Activated effector memory CD4-positive, alpha-beta T cell treated with Interleukin-2 at 50 U/mL for 16 hours (primary cell): ENCODE data around the gene GARS1.
"Not testable (repeated sequence)": the region's sequence is repeated elsewhere in the genome, so short reads cannot be mapped to it uniquely, and the experiment has no call there.

Experiments used
- DNase-seq: peaks from one replicate; pipeline ENCODE4 v3.0.0-alpha.2; 2020

GARS1 gene

DNA sequence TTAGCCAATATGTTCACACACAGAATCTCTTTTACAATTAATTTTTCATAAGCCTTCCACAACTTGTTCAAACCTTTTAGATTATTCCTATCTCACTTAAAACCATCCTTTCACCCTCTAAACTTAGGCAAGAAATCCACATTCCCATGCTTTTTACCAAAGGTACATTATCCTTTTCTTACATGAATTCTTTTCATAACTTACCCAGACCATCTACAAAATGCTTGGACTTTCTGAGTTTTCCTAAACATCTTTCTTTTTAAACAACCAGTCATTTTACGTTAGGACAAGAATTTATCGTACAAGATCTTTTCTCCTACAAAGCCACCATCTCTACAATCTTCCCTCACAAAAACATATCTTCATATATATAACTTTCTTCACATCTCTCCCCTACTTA, 18.8 kb upstream of the GARS1 start:
- DNase-seq, result no peak

DNA sequence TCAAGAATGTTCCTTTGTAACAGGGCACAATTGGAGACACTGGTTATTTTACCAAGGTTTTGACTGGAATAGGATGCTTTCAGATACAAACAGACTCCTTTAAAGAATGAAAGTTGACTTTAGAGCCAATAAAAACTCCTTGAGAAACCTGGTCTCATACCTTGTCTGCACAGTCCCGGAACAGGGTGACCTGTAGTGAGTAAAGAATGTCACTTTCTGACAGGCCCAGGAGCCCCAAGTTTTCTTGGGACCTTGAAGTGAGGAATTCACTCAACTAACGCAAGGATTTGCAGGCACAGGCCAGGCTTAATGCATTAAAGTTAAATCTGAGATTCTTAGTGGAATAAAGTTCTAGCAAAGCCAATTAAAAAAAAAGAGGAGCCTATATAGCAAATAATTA, 11.5 kb upstream of the GARS1 start:
- DNase-seq, result no peak

DNA sequence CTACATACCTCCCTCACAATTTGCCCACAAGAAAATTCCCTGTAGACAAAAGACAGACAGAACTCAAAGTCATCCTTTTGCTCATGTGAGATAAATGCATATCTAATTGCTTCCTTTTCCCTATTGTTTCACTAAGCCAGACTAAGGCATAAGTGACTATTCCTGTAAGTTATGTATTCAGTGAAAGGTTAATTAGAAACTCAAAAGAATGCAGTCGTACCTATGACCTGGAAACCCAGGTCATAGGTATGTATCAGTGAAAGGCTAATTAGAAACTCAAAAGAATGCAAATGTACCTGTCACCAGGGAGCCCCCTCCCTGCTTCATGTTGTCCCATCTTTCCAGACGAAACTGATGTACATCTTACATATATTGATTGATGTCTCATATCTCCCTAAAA, 10.3 kb upstream of the GARS1 start:
- no peak for DNase-seq

DNA sequence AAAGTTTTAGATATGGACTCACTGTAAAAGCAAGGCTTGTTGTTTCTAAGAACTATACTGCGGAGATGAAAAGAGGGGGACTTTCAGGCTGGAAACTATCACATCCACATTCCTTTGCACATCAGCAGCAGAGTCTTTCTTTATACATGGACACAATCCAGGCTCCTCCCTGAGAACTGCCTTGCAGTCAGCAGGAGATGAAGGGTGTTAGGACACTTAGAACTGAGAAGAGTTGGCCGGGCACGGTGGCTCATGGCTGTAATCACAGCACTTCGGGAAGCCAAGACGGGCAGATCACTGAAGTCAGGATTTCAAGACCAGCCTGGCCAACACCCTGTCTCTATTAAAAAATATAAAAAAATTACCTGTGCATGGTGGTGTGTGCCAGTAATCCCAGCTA, 9.7 kb upstream of the GARS1 start:
- DNase-seq, result no peak

DNA sequence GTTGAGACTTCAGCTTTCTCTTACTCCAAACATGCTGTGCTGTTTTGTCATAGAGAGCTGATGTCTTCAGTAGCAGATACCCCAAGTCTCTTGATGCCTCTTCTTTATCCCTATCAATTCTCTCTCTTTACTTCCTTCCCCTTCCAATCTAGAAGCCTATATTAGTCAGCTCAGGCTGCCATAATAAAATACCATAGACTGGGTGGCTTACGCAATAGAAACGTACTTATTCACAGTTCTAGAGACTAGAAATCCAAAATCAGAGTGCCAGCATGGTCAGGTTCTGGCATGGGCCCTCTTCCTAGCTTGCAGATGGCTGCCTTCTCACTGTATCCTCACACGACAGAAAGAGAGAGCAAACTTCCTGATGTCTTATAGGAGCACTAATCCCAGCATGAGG, 9.0 kb upstream of the GARS1 start:
- DNase-seq, result no peak

- DNase-seq, result not testable (repeated sequence)
These were observed 7.1 kb upstream of the GARS1 start for GRCh38 chr7:30587547-30587946.

DNA sequence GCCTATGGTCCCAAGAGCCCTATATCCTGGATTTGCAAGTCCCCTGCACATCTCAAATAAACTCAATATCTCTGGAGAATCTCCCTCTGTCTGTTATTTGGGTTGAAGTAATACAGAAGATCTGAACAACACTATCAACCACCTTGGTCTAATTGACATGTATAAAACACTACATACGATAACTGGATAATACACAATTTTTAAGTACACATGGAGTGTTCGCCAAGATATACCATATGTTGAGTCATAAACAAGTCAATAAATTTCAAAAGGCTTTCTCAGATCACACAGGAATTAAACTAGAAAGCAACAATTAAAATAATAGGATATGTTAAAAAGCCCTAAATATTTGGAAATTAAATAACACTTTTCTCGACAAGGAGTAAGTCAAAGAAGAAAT, 5.6 kb upstream of the GARS1 start:
- no peak for DNase-seq

DNA sequence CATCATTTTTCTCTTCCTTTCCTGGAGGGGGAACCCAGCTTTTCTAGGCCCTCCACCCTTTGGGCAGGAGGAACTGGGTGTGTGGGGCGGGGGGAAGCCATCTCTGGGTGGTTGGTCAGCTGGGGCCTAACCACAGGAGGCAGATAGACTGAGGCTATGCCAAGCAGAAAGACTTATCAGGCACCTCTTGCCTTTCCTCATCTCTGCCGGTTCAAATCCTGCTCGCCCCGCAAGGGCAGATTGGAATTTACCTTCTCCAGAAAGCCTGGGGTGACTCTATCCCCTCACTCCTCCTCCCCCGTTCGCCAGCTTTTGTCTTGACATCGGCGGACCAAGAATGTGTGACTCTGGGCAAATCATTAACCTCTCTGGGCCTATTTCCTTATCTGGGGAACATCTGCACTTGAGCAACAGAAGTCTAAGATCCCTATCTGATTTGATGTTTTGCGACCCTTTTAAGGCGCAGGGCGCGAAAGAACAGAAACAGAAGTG, 584 bp upstream of the GARS1 start:
- DNase-seq, result no peak

- no peak for DNase-seq
These were observed 847 bp downstream of the GARS1 start for GRCh38 chr7:30595436-30596013.

DNA sequence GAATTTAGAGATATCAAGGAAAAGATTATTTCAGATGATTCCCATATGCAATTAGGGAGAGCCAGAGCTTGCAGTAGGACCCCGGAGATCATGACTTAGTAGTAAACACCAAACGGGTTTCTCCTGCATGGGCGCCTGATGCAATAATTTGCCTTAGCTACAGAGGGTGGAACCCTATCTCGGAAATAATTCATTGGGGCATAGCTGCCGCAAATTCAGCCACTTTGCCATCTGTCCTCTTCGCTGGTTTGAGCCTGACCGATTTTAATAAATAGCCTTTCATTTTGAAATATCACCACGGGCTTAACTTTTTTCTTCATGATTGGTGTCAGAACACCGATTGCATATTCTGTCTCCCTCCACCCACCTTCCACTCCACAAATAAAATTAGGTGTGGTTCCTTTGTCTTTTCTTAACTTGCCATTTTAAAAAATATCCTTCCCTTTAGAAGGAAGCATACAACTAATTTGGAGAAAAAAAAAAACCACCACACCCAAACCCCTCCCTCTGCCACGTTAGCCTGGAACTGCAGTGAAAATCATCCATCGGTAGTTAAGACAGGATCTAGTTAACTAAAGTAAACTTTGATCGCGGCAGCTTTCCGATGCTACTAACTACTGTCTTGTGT, 1.4 kb downstream of the GARS1 start:
- no peak for DNase-seq

GRCh38 chr7:30596721-30597120, 2.0 kb downstream of the GARS1 start:
- no peak for DNase-seq

- no peak for DNase-seq
These were observed 3.6 kb downstream of the GARS1 start for GRCh38 chr7:30598121-30598876.

- no peak for DNase-seq
These were observed 10.2 kb downstream of the GARS1 start for GRCh38 chr7:30604901-30605300.

- DNase-seq, result no peak
These were observed 11.2 kb downstream of the GARS1 start for GRCh38 chr7:30605832-30606231.

DNA sequence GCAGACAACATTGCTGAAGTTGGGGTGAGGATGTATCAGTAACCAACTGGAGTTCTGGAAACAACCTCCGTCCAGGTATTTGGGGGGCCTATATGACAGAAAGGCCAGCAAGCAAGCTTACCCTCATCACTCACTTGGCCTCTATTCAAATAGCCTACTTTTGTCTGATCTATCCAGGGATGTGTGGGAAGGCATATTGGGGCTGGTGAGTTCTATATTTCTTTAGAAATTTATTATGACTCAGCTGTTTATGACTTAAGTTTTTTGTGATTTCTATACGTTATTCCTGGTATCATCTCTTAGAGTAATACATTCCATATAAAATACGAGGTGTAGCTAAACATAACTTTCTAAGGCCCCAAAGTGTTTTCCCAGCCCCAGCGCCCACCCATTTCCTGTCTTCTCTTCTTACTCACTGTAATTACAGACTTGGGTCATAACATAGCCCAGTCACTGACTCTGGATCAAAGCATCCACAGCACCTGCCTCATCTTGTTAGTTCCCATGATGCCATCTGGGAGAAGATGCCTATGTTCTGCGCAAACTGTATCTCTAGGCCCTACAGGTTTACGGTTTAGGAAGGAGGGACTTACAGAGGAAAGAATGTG, 18.1 kb downstream of the GARS1 start:
- DNase-seq, result no peak

DNA sequence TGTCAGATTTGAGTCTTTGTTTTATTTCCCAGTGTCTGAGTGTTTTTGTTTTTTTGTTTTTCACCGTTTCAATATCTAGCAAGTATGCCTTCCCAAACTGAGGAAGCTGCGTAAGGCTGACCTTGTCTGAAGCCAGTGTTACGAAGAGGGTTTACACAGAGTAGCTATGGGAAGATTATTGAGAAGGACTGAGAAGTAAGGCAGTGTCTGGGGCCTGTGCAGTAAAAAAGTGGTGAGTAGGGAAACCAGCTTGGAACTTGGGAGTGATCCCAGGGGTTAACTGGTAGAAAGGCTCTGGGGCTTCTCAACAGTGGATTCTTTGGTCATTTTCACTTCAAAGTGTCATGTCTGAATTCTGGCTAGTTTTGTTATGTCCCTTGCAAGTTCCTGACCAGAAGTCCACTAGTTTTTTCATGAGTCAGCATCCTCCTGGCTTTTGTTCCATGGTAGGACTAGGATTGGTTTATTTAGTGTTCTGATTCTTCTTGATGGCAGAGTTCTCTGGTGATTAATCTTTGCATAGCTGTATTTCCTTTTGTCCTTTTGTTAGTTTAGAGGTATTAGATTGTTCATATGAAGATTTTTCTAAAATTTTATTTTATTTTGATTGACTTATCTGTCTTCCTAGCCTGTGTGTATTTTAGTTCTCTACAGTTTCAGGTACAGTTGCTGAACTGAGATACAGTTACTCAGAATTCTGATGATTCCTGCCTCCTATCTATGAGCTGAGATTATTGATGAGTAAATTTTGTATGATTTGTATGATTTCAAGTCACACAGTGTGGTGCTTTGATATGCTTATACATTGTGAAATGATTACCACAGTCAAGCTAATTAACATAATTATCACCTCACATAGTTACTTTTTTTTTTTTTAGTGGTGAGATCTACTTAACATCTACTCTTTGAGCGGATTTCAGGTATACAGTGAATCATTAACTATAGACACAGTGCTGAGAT, 19.0 kb downstream of the GARS1 start:
- DNase-seq, result no peak

GRCh38 chr7:30616318-30616717, 21.6 kb downstream of the GARS1 start:
- DNase-seq, result no peak

GRCh38 chr7:30617359-30617758, 22.7 kb downstream of the GARS1 start:
- DNase-seq, result no peak

DNA sequence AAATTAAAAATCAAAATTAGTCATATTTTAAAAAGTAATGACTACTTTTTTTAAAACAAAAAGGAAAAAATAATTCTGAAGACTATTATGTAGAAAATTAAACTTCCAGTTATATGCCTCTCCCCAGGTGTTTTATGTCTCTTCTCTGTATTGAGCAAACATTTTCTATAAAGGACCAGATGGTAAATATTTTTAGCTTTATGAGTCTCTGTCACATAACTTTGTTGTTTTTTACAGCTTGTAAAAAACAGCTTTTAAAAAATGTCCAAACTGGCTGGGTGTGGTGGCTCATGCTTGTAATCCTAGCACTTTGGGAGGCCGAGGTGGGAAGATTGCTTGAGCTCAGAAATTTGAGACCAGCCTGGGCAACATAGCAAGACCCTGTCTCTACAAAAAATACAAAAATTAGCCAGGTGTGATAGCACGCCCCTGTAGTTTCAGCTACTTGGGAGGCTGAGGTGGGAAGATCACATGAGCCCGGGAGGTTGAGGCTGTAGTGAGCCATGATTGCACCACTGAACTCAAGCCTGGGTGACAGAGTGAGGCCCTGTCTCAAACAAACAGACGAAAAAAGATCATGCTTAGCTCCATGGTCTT, 23.5 kb downstream of the GARS1 start:
- DNase-seq, result no peak

DNA sequence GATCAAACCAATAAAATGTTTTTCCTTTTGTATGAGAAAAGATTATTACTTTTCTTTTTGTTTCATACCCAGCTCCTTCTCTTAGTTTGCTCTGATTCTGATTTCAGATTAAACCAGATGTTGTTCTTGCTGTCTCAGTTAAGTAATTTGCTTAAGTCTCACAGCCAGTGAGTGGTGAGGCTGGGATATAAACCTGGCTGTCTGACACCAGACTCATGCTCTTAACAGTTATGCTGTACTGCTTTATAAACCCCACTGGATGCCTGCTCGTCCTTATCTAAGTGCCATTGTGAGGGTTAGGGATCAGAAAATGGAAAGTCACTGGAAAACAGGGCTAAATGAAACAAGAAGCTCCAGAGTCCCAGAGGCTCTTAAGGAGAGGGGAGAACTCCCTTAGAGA, 24.3 kb downstream of the GARS1 start:
- no peak for DNase-seq

GRCh38 chr7:30625283-30625682, 30.6 kb downstream of the GARS1 start:
- no peak for DNase-seq

DNA sequence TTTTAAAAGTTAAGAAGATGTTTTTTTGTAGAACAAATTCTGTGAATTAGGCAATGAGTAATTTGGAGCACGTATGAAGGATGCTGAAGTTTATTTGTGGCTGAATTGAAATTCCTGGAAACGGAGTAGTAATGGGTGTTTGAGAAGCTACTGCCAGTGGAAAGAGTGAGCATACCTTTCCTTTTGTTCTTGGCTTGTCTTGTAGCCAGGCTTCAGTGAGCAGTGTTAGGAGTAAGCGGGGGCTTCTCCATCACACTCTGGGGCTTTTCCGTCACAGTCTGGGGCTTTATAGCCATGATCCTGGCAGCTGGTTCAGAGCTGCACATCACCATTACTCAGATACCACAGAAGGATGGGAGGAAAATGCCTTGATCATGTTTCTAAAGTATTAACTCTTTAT, 32.3 kb downstream of the GARS1 start:
- DNase-seq, result no peak
